ENCODE data around the gene LMLN.

Gene LMLN

GRCh38 chr3:198025644-198026043 is 65.6 kb downstream of the LMLN start:
- TF ChIP-seq CTCF (IDR thresholded peaks at IDR 0.05): no peak
- Histone ChIP-seq H3K4me1 (ENCODE audit: control insufficient read depth in 1 of 2, insufficient read depth in 1 of 2, low read depth in 1 of 2, low read length in 1 of 2) (peaks cover 0 to 6% of the 10 kb centered on the region in 2 experiments), H3K27ac (no peak overlapping the region), H3K27me3 (no peaks in the 10 kb centered on the region), H3K4me3 (ENCODE audit: low read depth in 1 of 2, low read length in 1 of 2) (no peak overlapping the region), H3K36me3 (no peaks in the 10 kb centered on the region), H3K9me3 (no peaks in the 10 kb centered on the region)

- Histone ChIP-seq H3K27me3 (no peaks in the 10 kb centered on the region), H3K4me1 (ENCODE audit: control insufficient read depth in 1 of 2, insufficient read depth in 1 of 2, low read depth in 1 of 2, low read length in 1 of 2) (peaks cover 0 to 6% of the 10 kb centered on the region in 2 experiments), H3K27ac (no peak overlapping the region), H3K4me3 (ENCODE audit: low read depth in 1 of 2, low read length in 1 of 2) (no peak overlapping the region), H3K36me3 (no peaks in the 10 kb centered on the region), H3K9me3 (no peaks in the 10 kb centered on the region)
- TF ChIP-seq CTCF (IDR thresholded peaks at IDR 0.05): no peak
Measured at GRCh38 chr3:198026620-198027019, 66.6 kb downstream of the LMLN start.

- no peak overlapping the region for H3K27ac ChIP-seq
- H3K9me3 ChIP-seq: no peaks in the 10 kb centered on the region
- TF ChIP-seq CTCF (IDR thresholded peaks at IDR 0.05): no peak
- no peaks in the 10 kb centered on the region for H3K27me3 ChIP-seq
- peaks cover 0 to 6% of the 10 kb centered on the region in 2 experiments for H3K4me1 ChIP-seq (ENCODE audit: control insufficient read depth in 1 of 2, insufficient read depth in 1 of 2, low read depth in 1 of 2, low read length in 1 of 2)
- no peaks in the 10 kb centered on the region for H3K36me3 ChIP-seq
- H3K4me3 ChIP-seq (ENCODE audit: low read depth in 1 of 2, low read length in 1 of 2): no peak overlapping the region
Measured at GRCh38 chr3:198027045-198027798, 67.2 kb downstream of the LMLN start.

- TF ChIP-seq CTCF (IDR thresholded peaks at IDR 0.05): no peak
- H3K4me1 ChIP-seq (ENCODE audit: control insufficient read depth in 1 of 2, insufficient read depth in 1 of 2, low read depth in 1 of 2, low read length in 1 of 2): peaks cover 0 to 6% of the 10 kb centered on the region in 2 experiments
- H3K36me3 ChIP-seq: no peaks in the 10 kb centered on the region
- H3K4me3 ChIP-seq (ENCODE audit: low read depth in 1 of 2, low read length in 1 of 2): no peak overlapping the region
- no peaks in the 10 kb centered on the region for H3K27me3 ChIP-seq
- no peaks in the 10 kb centered on the region for H3K9me3 ChIP-seq
- H3K27ac ChIP-seq: no peak overlapping the region
Measured at GRCh38 chr3:198027799-198028390, 67.9 kb downstream of the LMLN start.

GRCh38 chr3:198028718-198029117 is 68.7 kb downstream of the LMLN start:
- Histone ChIP-seq H3K9me3 (no peaks in the 10 kb centered on the region), H3K4me3 (ENCODE audit: low read depth in 1 of 2, low read length in 1 of 2) (no peak overlapping the region), H3K4me1 (ENCODE audit: control insufficient read depth in 1 of 2, insufficient read depth in 1 of 2, low read depth in 1 of 2, low read length in 1 of 2) (peaks cover 0 to 6% of the 10 kb centered on the region in 2 experiments), H3K36me3 (no peaks in the 10 kb centered on the region), H3K27ac (no peak overlapping the region), H3K27me3 (no peaks in the 10 kb centered on the region)
- TF ChIP-seq CTCF (IDR thresholded peaks at IDR 0.05): no peak
